Heart left ventricle (tissue), 13 donors: ENCODE results near the gene SYNDIG1.

Source experiments
- CTCF ChIP-seq, 12 donors: fragments of 200-600 bp; sonication (generic) in 4 of 12; IDR thresholded peaks; one replicate each; pipeline versions ENCODE4 v1.5.0 to v1.8.0; 2018 to 2022; ENCODE audit warnings: antibody characterized with exemption in 12 of 12, mild to moderate bottlenecking in 5 of 12
- POLR2A ChIP-seq, 2 donors: fragments of 450-650 bp; IDR thresholded peaks; one replicate each; pipeline ENCODE4 v1.6.1; 2017; ENCODE audit warnings: antibody characterized with exemption in 2 of 2, mild to moderate bottlenecking in 2 of 2, moderate library complexity in 2 of 2
- donor health status: ischemic (EF 13 %, LVEDD 7.1; RV severe dilation, severe dysfunction).
- donor health status: DM: no; HTN: yes; CAD: no.
- donor health status: DM: no; HTN: no; CAD: no.
- donor health status: ischemic (EF 25% LVEDD 6.9; RV normal size, moderate dysfunction).
- donor health status: ischemic (EF 25% LVEDD 5.7; RV mildly dilated, moderate dysfunction).
- donor health status: ischemic (EF 35%, LVEDD 5.7; RV mildly dilated, moderate dysfunction).
- donor health status: nonischemic (EF 11% LVEDD 7.7; RV severe dilation, severe dysfunction).
- donor health status: DM: yes; HTN: yes; CAD: no.
- donor health status: PGD.
- donor health status: ischemic (EF 29% LVEDD 5.4; RV normal size, mild dysfunction).
- donor health status: nonischemic (EF 23%, LVEDD 6.1; RV moderate dilation, normal function).

- TF ChIP-seq CTCF (IDR thresholded peaks at IDR 0.05) (no peak), POLR2A (IDR thresholded peaks at IDR 0.05) (no peak)
These were observed 222.5 kb downstream of the SYNDIG1 start for GRCh38 chr20:24691901-24692351.
